HT1080 (cell line): ENCODE measurements around the gene ENO1. TPM values are rescaled to one million over a fixed set of nuclear protein-coding genes. Genes with fewer than 3 reads are reported as not detected.
A peak's percentile ranks its signal among the peaks of the same experiment; 100 is the strongest.

ENCODE experiments used
- DNase-seq: peaks from one replicate; pipeline ENCODE4 v3.0.0-alpha.2; 2015; ENCODE audit warnings: low read depth
- total RNA-seq: library from RNA; depleted of rRNA; stranded (reverse); fragments of >200 nt; shearing (Covaris generic); gene quantifications from 2 replicates; pipeline ENCODE4 v1.2.3, GENCODE V29; 2014

The ENO1 gene
- total RNA-seq, 1 experiment from 2014 or later = 3,729 TPM

DNA sequence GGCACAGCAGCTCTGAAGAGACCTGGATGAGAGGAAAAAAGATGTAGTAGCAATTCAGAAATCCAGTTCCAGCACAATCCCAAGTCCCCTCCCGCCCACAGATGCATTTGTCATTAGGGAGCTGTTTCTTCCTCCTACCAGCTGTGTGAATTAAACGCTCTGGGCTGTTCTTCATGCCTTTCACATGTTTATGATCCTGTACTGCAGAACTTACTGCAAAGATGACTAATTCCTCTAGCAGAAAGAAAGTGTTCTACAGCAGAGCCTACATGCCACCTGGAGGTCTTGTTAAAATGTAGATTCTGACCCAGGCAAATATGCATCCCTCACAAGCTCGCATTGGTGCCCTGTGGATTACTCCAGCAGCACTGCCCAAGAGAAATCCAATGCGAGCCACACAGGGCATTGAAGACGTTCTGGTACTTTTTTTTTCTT, 6.5 kb downstream of the ENO1 start:
- DNase-seq = no peak

DNA sequence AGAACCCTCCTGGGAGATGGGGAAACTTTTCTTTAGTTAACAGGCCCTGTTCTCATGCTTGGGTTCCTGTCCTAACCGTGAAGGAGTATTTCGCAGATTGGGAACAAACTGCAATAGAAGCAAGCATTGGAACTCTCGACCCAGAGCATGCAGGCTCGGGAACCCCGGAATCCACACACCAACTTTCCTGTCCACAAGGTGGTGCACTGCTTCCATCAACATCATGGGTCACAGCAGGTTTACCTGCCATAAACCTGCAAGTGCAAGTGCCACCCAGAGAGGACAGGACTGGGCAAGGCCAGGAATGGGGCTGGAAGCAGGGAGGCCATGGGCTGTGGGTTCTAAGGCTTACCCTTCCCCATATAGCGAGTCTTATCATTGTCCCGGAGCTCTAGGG, 6.9 kb downstream of the ENO1 start:
- DNase-seq = no peak

DNA sequence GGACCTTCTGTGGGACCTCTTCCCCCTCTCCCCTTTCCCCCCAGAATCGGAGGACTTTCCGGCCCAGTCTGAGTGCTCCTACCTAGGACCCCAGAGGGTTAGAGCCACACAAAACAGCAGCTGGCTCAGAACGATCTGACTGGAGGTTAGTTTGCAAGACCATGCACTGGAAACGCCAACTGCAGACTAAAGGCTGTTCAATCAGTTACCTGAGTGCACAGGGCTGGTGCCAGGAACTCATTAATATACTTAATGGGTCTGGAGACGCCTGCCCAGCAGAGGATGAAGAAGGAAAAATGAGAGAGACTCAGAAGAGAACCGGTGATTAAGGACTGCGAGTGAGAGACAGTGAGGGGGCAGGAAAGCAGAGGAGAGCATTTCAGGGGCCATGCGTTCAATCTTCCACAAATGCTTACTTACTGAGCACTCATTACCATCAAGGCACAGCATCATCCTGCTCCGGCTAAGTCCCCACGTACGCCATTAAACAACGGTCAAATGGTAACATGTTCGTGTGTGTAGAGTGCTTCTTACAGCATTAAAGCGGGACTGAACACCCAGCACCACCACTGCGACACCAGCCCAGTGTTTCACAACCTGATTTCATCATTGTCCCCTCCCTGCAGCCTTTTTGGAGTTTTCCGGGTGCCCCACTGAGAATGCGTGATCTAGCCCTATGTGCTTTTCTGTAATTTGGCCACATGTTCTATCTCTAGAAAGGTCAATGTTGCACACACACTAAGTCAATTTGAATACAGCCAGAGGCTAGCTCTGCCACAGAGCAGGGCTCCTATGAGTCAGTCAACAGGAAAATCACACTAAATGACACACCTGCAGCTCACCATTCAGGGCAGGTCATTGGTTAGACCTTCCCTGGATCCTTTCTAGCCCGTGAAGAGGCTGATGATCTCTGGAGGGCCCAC, 7.6 kb downstream of the ENO1 start:
- peak; percentile 54 for DNase-seq

DNA sequence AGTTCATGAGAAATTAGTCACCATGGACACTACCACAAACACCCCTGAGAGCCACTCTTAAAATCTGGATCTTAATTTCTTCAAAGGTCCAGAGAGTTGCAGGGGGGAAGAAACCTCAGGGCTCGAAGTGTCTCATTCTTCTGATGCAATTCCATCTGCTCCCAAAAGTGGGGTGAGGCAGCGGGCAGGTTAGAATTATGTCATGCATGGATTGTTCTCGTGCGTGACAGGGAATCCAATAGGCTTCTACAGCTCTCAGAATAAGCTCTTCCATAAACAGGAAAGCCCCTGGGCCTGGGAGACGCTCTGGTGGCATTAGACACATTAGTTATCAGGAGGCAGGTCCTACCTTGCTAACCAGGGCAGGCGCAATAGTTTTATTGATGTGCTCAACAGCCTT, 8.4 kb downstream of the ENO1 start:
- DNase-seq = no peak

DNA sequence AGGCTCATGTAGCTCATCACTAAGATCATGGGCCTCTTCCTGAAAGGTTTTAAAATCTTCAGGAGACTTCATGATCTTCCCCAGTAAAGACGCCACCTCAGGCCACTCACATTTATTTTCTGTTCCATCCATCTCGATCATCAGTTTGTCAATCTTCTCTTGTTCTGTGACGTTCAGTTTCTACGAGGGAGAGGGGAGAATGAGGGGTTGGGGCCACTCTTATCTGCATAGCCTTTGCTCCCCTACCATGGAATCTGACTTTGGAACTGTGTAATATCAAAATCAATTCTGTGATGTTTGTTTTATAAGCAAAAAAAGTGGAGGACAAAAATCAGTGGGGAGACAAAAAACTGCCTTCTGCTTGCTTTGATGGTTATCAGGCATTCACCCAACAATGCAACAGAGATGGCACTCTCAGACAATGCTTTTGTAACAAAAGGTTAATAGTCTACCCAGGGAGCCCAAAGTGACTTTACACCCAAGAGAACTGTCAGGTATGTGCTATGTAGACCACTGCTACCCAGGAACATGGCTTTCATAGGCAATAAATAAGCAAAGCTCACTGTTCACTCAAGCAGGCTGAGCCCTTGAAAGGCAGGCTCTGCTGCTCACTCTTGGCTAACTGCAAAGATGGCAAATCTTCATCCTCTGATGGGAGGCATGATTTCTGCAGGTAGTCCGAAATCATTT, 10.5 kb downstream of the ENO1 start:
- no peak for DNase-seq

DNA sequence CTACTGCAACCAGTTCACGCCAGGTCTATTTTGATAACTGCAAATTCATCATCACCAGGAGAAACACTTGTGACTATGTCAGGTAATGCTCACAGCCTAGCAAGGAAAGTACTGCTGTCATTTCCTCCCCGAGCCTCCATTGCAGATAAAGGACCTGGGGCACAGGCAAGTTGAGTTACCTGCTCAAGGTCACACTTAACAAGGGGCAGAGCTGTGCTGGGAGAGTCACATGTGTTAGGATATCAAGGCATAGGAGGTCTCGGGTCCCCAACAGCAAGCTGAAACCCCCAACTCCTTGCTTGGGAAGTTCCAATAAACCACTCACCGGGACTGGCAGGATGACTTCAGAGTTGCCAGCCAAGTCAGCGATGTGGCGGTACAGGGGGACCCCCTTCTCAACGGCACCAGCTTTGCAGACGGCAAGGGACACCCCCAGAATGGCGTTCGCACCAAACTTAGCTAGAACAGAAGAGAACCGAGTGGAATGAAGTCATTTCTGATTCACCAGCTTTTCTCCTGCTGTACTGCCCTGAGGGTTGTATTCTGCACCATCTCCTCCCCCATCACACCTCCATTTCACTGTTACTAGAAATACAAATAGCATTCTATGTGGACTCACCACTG, 11.6 kb downstream of the ENO1 start:
- no peak for DNase-seq

DNA sequence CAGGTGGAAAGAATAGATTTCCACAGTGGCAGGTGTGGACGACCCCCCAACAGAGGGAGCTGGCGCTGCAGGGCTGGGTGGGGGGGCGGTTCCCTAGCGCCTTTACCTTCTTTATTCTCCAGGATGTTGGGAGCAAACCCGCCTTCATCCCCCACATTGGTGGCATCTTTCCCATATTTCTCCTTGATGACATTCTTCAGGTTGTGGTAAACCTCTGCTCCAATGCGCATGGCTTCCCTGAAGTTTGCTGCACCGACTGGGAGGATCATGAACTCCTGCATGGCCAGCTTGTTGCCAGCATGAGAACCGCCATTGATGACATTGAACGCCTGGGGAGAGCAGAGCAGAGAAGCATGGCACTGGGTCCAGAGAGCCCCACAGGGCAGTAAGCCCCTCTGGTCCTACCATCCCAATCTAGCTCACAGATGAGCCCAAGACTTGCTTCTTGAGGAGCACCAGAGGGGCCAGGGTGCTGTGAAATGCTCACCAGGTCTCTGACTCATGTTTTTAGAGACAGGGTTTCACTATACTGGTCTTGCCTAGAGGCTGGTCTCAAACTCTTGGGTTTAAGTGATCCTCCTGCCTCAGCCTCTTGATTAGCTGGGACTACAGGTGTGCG, 12.2 kb downstream of the ENO1 start:
- no peak for DNase-seq

DNA sequence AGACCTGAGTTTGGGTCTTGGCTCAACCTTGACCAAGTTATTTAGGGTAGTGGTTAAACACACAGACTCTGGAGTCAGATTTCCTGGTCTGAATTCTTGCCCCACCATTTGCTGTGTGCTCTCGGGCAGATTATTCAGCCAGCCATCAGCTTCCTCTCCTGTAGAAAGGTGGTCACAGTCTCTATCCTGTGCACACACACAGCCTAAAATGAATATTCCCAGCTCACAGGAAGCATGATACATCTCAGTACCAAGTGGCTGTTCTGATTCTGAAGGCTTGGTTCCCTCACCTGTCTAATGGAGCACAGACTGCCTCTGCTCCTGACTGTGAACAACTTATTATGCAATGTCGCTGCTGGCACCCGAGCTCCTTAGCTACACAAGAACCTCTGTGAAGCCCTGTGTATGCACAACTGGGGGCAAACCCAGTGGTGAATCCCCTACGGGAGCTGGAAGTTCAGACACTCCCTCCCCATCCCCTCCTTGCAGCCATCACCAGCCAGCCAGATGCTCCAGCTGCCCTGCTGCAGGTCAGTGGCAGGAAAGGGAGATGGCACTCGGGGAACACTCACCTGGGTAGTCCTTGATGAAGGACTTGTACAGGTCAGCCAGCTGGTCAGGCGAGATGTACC, 13.7 kb downstream of the ENO1 start:
- no peak for DNase-seq

DNA sequence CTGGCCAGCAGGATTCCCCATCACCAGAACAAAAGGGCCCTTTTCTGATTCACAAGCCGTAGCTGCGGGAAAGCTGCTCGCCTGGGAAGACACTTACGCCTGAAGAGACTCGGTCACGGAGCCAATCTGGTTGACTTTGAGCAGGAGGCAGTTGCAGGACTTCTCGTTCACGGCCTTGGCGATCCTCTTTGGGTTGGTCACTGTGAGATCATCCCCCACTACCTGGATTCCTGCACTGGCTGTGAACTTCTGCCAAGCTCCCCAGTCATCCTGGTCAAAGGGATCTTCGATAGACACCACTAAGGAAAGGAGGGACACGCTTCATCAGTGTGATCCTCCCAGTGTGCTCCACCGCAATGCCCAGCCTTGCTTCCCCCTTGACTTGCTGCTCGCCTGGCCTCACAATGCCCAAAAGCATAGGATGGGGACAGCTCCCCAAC, 14.7 kb downstream of the ENO1 start:
- DNase-seq = no peak

DNA sequence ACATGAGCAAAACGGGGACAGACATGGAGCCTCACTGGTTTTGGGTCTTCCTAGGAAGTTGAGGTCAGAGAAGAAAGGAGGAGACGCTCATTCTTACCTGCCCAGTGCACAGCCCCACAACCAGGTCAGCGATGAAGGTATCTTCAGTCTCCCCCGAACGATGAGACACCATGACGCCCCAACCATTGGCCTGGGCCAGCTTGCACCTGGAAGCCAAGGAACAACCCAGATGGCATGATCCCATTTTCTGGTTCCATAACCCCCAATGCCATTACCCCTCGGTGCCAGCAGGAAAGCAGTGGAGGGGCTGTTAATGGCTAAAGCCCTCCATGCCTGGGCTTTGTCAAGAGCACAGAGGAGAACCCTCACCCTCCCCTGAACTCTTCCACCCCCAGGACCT, 15.3 kb downstream of the ENO1 start:
- DNase-seq = no peak

DNA sequence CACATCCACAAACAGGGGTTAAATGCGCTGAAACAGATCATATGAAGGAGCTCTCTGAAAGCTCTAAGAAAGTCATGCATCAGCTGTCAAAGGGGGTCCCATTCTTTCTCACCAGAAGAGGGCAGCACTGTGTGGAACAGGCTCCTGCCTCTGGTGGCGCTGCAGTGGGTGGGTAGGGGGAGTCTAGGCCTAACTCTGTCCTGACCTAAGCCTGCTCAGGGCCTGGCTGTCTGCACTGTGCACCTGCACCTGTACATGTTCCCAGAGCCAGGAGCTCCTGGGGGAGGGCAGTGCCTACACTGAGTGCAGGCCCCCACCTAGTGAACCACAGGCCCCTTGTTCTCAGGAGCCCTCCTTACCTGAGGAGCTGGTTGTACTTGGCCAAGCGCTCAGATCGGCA, 16.0 kb downstream of the ENO1 start:
- no peak for DNase-seq

DNA sequence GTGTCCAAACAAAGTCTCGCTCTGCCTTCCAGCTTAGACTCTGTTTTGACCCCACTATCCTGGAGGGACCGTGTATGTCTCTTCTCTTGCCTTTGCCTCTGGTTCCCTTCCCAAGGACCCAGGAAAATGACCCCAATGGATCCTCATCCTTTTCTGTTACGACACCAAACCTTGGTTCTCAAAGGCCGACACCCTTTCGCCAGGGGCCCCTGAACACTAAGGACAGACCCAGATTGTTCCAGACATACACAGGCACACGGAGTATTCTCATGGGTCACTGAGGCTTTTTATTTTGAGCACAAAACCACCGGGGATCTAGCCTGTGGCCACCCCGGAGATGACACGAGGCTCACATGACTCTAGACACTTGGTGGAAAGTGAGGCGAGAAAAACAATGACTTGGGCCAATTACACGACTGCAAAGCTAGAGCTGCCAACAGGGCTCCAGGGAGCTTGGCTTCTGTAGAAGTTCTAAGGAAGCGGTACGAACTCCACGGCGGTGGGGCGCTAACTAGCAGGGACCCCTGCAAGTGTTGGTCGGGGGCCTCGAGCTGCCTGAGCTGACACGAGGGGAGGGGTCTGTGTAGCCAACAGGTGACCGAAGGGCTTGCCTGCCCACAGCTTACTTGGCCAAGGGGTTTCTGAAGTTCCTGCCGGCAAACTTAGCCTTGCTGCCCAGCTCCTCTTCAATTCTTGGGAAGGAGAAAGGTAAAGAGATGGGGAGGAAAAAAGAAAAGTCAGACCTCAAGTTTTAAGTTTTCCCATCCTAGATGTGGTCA, 17.6 kb downstream of the ENO1 start:
- DNase-seq = no peak

DNA sequence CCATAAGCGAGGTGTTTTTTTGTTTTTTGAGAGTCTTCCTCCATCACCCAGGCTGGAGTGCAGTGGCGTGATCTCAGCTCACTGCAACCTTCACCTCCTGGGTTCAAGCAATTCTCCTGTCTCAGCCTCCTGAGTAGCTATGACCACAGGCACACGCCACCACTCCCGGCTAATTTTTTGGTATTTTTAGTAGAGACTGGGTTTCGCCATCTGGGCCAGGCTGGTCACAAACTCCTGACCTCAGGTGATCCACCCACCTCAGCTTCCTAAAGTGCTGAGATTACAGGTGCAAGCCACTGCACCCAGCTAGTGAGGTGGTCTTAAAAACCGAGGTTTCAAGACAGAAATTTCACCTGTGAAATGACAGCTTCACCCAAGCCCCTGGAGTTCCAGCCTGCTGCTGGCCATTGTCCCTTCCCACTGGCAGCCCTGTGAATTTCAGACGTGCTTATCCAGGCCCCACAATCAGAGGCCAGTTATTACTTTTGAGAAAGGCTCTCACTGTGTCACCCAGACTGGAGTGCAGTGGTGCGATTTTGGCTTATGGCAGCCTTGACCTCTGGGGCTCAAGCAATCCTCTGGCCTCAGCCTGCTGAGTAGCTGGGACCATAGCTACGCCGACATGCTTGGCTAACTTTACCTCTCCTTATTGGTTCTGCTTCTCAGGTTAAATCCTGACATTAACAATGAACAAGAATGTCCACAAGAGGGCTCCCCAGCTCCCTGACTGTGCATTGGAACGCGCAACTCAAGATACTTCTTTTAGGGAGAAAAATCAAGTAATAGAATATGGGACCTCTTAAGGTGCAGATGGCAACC, 19.4 kb downstream of the ENO1 start:
- DNase-seq = peak; percentile 56

DNA sequence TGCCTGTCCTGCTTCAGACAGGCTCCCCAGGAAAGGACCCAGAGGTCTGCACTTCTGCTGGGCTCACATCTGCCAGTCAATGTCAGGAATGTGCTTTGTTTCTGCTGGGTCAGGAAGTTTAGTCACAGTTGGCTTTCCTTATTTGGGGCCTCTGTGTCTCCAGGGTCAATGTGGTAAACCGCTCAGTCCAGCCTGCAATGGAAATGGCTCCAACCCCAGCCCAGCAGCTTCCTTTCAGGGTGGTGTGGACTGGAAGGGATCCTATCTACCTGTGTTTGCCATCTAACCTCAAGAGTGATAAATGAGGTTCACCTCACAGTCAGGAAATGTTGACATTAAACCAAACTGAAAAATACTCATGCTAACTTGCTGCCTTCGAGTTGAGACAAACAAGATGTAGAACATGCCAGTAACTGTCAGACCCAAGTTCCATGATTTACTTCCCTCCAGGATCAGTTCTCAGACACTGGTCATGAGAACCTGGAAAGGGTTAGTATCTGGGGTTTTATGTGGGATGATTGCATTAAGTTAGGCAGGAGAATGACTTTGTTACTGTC, 20.3 kb downstream of the ENO1 start:
- DNase-seq = peak; percentile 92

DNA sequence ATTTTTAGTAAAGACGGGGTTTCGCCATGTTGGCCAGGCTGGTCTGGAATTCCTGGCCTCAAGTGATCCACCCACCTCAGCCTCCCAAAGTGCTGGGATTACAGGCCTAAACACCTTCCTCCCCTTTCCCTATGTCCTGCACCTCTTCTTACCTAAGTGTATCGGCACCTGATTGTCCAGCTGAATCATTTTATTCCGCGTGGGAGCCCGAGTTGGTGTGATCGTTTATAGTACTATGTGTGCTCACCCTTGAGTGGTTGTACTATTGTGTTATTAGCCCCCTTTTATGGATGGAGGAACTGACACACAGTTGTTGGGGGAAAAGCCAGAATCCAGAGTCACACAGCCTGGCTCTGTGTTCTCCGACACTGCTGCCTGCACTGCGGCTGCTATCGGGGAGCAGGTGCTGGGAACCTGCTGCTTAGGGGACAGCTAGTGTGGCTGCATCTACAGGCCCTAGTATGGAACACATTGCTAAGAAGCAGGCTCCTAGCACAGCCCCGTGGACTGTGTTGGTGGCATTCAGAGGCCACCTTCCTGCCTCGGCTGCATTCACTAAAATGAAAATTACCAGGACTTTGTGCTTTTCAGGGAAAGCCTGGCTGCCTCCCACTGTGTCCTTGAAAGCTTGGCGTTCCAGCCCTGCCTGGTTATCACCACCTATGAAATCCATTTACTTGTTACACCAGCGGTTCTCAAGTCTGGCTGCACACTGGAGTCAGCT, 21.6 kb downstream of the ENO1 start:
- no peak for DNase-seq

DNA sequence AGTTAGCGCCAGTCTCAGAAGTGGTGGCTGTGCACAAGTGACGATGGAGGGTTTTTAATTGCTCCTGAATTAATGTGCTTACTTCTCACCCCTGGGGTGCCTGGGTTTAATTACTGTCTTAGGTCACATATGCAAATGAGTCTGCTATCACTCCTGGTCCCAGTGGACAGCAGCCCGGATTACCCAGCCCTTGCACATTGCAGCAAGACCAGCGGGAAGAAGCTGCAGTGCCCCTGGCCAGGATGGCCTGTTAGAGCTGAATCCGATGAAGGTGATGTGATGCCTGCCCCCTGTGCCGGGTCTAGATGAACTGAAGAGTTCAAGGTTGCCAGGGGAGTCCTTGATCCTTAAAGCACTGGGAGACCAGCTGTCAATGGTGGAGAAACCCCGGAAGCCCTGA, 24.2 kb downstream of the ENO1 start:
- no peak for DNase-seq

DNA sequence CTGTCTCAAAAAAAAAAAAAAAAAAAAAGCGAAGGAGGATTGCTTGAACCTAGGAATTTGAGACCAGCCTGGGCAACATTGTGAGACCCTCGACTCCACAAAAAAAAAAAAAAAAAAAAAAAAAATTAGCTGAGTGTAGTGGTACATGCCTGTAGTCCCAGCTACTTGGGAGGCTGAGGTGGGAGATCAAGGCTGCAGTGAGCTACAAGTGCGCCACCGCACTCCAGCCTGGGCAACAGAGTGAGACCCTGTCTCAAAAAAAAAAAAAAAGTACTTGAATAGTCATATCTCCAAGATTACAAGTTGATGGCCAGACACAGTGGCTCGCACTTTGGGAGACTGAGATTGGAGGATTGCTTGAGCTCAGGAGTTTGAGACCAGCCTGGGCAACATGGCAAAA, 27.4 kb downstream of the ENO1 start:
- no peak for DNase-seq

DNA sequence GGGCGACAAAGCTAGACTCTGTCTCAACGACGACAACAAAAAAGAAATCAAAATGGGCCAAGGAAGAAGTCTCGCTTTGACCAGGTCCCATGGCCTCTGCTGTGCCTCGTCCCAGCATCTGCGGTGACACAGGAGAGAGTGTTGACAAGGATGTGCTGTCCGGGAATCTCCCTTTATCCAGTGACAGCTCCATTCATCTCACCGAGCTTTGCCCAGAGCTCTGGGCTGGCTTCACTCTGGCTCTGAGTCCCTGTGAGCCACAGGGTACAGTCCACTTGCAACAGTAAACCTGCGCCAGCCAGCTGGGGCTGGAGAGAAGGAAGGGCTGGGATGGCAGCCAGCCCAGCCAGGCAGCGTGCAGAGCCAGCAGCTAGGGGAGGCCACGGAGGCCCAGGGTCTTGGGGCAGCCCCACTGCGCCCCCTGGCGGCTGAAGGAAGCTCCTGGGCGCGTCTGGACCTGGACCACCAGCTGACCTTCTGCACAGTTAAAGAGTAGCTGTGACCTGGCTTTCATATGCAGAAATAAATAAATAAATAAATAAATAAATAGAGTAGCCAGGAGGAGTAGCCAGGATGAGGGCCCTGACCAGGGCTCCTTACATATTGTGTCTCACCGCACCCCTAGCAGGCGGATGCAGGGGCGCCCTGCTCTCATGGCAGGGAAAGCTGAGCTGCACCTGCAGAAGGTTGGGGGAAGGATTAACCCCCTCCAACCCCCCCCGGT, 29.7 kb downstream of the ENO1 start:
- peak; percentile 87 for DNase-seq
